Adipose tissue (tissue), 3 donors: ENCODE data around the gene CTXN1. TPM values are rescaled to one million over a fixed set of nuclear protein-coding genes. Genes with fewer than 3 reads are reported as not detected.
"Not testable (repeated sequence)": the region's sequence is repeated elsewhere in the genome, so short reads cannot be mapped to it uniquely, and the experiment has no call there.

Source experiments
- H3K27ac ChIP-seq: one replicate; pipeline ENCODE4 v1.5.1; 2013; ENCODE audit warnings: low read depth, low read length
- WGBS, 3 donors: extraction: QIAGEN DNeasy Blood & Tissue Kit; methylation state at CpG; one replicate each; pipeline ENCODE4 v1.1.7; 2013; 5-methylcytosine and 5-hydroxymethylcytosine counted together
- polyA plus RNA-seq, 3 donors: library from polyadenylated mRNA; stranded (reverse); fragments of 200-250 nt; gene quantifications; one replicate each; pipeline ENCODE4 v1.2.3, GENCODE V29; 2013
- donor health status: healthy with polysubstance abuse.
- donor health status: Bipolar disorder and iron deficiency.
- donor health status: healthy.

The CTXN1 gene
- polyA plus RNA-seq, 3 donors, result 0.36 to 1.3 (median 0.86) TPM

DNA sequence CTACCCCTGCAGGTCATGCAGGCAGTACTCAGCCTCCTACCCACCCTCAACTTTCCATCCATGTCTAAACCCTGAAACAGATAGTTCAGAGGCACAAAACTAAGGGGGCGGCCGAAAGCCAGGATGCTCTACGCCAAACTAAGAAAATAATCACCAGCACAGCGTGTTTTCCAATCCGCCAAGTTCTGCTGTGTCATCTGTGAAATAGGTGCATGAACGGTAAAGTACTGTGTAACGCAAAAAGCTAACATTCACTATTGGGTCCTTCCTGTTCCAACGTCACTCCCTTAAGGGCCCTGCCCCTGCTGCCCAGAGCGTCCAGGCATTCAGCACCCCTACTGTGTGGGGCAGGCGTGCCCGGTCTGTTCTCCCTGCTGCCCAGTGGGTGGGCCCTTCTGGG is 29.8 kb upstream of the CTXN1 start:
- 78 to 90% (median 82%) methylated on average over 11 of the region's 11 CpGs for WGBS, 3 donors
- no peak overlapping the region for H3K27ac ChIP-seq

DNA sequence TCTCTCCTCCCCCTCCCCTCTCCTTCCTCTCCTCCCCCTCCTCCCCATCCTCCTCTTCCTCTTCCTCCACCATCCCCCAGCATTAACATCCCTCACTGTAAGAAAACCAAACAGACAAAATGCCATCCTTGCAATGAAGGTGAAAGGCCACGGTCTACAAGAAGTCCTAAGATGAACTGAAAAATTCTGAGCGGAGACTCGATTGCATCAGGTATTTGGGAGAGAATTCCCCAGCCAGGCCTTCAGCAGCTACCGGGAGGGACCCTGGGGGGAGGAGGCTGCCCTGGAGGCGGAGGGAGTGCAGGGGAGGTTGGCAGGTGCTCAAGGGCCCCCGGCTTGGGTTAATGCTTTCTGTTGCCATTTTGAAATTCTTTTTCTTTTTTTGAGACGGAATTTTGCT is 27.6 kb upstream of the CTXN1 start:
- H3K27ac ChIP-seq, result no peak overlapping the region
- WGBS, 3 donors, result 51 to 80% (median 60%) methylated on average over 7 of the region's 7 CpGs

DNA sequence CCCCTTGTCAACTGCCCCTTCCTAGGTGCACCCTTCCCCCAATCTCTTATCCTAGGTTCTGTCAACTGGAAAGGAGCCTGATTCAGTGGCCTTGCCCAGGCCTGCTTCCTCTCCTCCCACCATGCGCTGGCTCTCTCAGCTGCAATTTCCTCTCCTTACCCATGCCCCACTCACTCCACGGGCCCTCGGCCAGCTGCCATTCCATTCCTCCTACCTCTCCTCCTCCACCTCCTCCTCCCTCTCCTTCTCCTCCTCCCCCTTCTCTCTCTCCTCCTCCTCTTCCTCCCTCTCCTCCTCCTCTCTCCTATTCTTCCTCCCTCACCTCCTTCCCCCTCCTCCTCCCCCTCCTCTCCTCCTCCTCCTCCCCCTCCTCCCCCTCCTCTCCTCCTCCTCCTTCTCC is 27.1 kb upstream of the CTXN1 start:
- H3K27ac ChIP-seq, result no peak overlapping the region
- WGBS, 3 donors, result 6 to 34% (median 16%) methylated on average over 3 of the region's 3 CpGs

DNA sequence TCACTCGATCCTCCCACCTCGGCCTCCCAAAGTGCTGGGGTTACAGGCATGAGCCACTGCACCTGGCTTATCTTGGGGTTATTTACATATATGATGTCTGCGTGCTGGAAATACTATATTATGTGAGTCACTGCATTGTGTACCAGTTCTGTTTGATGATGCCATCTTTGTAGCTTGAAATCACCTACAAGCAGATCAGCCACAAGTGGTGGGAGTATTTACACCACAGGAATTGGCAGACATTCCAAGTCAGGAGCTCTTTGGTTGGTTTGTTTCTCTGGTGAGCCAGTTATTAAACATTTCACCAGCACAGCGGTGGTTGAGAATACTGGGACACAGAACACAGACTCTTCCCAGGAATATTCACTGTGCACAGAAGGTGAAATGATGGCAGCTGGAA is 22.0 kb upstream of the CTXN1 start:
- 87 to 95% (median 94%) methylated on average over 4 of the region's 4 CpGs for WGBS, 3 donors
- H3K27ac ChIP-seq, result no peak overlapping the region

DNA sequence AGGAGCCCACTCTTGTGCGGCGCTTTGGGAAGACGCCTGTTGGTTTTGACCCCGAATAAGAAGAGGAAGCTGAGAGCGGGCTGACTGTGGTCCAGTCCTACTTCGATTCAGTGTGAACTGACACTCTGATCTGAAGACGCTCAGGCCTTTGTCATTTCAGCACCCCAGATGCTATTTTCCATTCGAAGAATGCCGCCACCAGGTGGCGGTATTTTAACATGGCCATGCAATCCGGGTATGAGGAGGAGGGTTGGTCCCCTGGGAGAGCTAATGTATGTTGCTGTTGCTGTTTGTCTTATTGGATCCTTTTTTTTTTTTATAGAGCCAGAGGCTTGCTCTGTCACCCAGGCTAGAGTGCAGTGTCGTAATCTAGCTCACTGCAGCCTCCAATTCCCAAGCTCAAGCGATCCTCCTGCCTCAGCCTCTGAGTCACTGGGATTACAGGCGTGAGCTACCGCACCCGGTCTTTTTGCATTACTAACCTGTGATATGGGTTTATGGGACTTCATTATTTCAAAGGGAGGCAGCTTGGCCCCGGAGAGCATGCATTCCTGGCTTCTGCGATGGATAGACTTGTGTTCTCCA is 18.3 kb upstream of the CTXN1 start:
- WGBS, 3 donors, result 27 to 28% (median 28%) methylated on average over 18 of the region's 18 CpGs
- no peak overlapping the region for H3K27ac ChIP-seq

DNA sequence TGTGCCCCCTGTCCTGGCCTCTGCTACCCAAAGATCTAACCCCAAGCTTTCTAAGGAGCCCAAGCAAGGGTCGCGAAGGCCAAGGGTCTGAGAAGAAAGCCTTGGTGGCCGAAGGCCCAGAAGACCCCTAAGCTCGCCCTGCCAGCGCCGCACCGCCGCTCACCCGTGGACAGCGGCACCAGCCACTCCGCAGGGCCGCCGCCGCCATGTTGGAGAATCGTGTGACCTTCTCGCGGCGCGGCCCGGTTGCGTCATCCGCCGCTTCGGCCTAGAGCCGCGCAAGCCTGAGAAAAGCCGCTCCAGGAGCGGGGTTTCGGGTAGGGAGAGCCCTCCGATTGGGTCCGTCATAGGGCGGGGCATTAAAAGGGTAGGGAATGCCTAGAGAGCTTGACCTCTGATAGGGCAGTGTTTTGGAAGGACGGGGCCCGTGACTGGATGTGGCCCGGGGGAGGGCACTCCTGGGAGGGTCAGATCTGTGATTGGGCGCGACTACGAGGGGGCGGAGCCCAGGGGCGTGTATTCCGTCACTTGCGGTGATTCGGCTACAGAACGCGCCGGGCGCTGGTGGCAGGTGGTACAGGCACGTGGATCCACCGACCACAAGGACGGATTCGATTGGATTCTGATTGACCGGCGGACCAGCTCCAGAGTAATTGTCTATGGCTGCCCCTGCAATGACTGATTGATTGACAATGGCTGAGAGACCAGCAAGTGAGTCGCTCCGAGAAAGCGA is 17.7 kb upstream of the CTXN1 start, which contains the start of gene TIMM44:
Gene TIMM44, minus strand, starts transcription at position 223 of the 733 bp plus-strand sequence. Its CDS starts 15 bp downstream, at position 208.
- H3K27ac ChIP-seq, result peak within 1 kb of the TSS; percentile 68
- 0 to 1% (median 1%) methylated on average over 56 of the region's 56 CpGs for WGBS, 3 donors

DNA sequence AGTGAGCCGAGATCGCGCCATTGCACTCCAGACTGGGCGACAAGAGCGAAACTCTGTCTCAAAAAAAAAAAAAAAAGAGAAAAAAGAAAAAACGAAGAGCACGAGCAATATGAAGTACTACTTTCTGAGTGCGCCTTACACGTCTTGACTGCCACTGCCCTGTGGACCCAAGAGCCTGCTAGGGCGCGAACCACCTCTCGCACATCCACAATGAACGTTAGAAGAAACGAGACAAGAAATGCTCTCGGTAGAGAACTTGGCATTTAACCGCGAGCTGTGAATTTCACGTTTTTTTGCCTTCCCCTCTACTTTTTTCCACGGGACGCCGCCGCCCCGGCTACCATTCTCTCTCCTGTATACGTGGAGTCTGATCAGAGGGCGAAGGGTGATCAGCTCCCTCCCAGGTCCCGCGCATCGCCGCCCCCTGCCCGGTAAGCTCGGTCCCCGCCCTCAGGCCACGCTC is 17.1 kb upstream of the CTXN1 start:
- peak overlapping the region; percentile 68 for H3K27ac ChIP-seq
- WGBS, 3 donors, result 3 to 6% (median 6%) methylated on average over 31 to 33 of the region's 33 CpGs

DNA sequence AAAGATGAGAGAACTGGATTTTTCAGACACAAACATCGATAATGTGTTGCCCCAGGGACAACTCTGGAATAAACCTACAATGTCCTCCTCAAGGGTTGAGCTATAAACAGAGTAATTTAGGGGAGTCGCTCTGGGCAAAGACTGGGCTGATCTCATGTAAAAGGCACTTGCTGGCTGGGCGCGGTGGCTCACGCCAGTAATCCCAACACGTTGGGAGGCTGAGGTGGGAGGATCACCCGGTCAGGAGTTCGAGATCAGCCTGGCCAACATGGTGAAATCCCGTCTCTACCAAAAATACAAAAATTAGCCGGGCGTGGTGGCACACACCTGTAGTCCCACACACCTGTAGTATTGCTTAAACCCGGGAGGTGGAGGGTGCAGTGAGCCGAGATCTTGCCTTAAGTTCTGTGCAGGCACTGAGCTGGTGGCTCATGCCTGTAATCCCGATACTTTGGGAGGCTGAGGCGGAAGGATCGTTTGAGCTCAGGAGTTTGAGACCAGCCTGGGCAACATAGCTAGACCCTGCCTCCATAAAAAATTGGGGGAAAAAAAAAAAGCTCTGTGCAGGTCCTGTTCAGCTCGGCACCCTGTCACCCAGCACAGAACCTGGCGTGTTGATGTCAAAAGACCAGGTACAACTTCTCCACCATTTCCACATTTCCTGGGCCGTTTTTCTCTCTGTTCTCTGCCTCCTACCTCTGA is 16.1 kb upstream of the CTXN1 start:
- 85 to 92% (median 85%) methylated on average over 19 of the region's 19 CpGs for WGBS, 3 donors
- no peak overlapping the region for H3K27ac ChIP-seq

DNA sequence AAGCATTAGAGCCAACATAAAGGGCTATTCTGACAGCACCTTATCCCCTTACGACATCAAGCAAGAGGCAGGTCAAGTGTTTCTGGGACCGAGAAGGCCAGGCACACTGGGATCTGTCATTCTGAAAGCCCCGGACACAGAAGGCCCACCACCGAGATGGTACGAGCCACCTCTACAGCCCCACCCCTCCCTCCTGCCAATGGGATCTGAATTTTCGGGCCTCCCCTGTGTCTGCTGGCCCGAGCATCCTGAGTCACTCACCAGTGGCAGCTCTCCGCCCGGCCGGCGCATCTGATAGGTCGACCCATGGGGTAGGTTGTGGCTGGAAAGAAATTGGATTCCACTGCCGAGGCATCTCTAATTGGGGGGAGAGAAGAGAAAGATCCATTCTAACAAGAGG is 14.9 kb upstream of the CTXN1 start:
- WGBS, 3 donors, result 92 to 95% (median 94%) methylated on average over 13 of the region's 13 CpGs
- H3K27ac ChIP-seq, result no peak overlapping the region

DNA sequence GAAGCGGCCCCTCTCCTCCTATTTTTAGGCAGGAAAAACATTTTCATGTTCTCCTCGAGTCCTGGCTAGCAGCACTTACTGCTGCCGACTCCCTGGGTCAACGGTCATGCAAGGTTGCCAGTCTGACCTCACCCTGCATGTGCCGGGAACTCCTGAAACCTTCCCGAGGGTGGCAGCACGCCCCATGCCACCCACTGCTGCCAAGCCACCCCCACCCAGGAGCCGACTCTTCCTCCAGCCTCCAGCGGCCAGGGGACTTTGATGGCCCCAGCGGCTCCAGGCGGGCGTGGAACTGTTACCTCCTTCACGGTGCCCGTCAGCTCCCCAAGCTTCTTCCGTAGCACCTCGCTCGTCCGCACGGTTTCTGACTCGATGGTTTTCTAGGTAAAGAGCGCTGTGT is 8.8 kb upstream of the CTXN1 start:
- WGBS, 3 donors, result 89 to 94% (median 90%) methylated on average over 21 of the region's 21 CpGs
- H3K27ac ChIP-seq, result no peak overlapping the region

DNA sequence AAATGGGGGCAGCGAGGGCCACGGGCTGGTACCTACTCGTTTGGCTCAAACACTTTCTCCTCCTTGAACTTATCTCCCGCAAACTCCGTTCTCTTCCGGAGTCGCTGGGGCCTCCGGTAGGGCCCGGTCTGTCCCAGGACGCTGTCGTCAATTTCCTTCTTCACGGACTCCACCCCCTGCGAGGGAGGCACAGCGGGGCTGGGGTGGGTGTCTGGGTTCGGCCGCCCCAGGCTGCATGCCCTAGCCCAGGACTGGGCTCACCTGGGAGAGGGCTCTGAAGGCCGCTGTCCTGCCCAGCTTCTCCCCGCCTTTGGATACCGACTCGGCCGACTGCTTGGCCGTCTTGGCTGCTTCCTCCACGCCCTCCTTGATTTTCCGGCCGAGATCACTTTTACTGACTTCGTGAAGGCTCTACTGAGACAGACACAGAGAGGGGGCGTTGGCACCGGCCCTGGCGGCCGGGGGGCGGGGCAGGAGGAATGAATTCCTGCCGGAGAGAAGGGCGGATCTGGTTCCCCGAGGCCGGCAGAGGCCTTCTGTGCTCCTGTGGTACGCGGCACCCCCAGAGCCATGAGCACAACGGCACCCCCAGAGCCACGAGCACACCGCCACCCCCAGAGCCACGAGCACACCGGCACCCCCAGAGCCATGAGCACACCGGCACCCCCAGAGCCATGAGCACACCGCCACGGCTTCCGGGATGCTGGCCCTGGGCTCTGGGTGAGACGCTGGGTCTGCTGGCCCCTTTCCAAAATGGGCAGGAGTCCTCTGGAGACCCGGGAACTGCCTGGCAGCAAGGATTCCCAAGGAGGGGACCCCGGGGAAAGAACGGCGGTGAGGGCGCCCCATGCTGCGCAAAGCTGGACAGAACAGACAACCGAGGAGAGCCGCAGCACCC is 8.1 kb upstream of the CTXN1 start:
- no peak overlapping the region for H3K27ac ChIP-seq
- WGBS, 3 donors, result 88 to 92% (median 92%) methylated on average over 54 to 55 of the region's 55 CpGs

DNA sequence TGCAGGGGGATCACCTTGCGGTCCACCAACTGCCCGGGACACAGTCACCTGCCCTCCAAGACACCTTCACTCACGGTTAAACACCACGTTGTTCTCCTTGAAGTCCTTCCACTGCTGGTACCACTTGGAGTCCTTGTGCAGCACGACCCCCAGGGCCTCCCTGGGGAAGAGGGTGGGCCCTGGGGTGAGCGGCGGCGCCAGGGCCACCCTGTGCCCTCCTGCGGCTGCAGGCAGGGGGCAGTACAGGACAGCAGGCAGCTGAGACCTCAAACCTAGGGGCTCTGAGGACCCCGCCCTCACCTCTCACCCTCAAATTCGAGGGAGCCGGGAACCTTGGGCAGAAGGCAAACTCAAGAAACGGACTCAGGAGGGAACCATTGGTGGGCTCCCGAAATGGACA is 7.5 kb upstream of the CTXN1 start:
- H3K27ac ChIP-seq, result no peak overlapping the region
- 81 to 92% (median 89%) methylated on average over 14 of the region's 14 CpGs for WGBS, 3 donors

DNA sequence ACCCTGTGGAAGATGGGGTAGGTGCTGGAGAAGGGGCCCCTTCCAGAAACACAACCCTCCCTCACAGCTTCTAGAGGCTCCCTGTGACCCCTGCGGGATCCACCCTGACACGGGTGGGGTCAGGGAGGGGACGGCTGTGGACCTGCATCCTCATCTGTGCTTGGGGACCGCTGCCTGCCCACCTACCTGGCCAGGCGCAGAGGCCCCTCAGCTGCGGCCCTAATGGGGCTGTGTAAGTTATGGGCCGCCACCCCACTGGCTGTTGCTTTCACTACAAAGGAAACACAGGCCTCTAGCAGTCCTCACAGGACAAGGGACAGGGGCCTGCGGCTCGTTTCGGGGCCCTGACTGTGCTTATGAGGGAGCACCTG is 7.0 kb upstream of the CTXN1 start:
- 93 to 95% (median 94%) methylated on average over 10 of the region's 10 CpGs for WGBS, 3 donors

DNA sequence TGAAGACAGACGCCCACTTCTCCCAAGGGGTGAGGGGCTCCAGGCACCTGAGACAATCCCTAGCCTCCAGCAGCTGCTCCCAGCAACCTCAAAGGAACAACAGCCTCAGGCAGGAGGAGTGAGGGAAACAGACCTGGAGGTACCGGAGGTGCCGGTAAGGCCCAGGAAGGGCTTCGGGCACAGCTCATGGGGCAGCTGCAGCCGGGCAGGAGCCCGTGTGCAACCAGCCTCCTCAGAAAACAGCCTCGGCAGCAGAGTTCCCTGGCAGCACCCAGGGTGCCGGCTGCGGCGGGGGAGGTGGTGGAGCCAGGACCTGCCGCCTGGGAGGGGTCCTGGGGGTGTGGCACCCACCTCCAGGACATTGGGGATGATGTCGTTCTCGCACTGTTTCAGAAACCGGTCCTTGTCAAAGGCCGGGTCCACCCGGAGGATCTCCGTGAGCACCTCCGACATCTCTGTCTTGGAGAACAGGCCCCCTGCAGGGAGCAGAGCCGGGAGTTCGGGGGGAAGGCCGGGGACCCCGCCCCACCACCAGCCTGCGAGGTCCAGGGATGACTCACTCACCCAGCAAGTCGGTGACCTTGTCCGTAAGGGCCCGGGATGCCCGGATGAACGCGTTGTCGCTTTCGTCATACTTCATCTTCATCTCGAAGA is 6.5 kb upstream of the CTXN1 start:
- 91 to 92% (median 92%) methylated on average over 31 to 32 of the region's 32 CpGs for WGBS, 3 donors
- H3K27ac ChIP-seq, result no peak overlapping the region

More for the DNA sequence above, 7.0 kb upstream of the CTXN1 start:
- H3K27ac ChIP-seq, result no peak overlapping the region

DNA sequence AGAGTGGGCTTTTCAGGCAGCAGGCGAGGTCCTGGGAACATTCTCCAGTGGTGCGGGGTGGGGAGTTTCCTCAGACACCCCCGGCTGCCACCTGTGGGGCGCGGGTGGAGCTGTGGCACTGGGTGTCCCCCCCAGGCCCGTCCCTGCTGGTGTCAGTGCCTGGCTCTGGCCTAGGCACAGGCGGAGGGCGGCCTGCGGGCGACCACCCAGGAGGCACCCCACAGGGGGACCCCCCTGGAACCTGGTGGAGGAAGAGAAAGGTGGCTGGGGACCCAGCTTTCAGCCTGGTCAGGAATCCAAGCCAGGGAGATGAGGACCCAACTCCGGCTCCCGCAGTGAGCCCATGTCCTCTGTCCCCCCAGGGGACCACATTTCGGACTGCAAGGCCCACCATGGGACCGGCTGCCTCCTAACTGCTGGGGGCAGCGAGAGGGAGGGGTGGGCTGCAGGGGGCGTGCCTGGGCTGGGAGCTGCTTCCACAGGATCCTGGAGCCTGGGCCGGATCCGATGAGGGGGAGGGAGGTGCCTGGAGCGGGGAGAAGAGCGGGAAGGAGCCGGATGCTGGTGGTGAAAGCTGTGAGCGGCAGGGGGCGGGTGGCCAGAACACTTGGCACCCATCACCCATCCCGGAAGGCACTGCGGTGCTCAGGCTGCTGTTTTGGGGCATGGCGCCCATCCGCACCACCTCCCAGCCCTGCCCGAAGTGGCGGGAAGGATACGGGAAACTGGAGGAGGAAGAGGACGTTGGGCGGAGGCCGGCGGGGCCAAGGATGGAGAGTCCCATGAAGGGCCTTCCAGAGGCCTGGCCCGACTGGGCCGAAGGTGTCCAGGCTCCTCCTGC is 5.5 kb upstream of the CTXN1 start:
- WGBS, 3 donors, result 89 to 91% (median 90%) methylated on average over 30 to 36 of the region's 36 CpGs
- no peak overlapping the region for H3K27ac ChIP-seq

DNA sequence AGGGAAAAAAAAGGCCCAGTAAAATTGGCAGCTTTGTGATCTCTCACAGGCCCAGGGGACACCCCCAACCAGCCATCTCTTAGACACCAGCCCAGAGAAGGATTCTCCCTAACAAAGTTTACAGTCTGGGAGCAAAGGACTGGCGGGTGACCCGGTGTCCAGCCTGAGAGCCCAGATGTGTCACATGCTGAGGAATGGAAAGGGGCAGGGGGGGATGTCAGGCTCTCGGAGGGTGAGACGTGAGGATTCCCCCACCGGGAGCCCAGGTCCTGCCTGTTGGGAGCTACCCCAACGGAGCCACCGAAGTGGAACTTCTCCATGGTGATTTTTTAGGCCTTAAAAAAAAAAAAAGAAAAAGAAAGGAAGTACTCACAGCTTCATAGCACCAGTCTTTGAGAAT is 4.8 kb upstream of the CTXN1 start:
- WGBS, 3 donors, result 83 to 87% (median 84%) methylated on average over 7 of the region's 7 CpGs
- no peak overlapping the region for H3K27ac ChIP-seq

DNA sequence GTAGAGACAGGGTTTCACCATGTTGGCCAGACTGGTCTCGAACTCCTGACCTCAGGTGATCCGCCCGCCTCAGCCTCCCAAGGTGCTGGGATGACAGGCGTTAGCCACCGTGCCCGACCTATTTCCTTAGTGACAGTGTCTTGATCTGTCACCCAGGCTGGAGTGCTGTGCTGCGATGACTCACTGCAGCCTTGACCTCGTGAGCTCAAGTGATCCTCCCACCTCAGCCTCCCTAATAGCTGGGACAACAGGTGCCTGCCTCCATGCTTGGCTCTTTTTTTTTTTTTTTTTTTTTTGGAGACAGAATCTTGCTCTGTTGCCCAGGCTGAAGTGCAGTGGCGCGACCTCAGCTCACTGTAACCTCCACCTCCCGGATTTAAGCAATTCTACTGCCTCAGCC is 4.1 kb upstream of the CTXN1 start:
- H3K27ac ChIP-seq, result not testable (repeated sequence)
- 81 to 91% (median 88%) methylated on average over 8 to 11 of the region's 11 CpGs for whole genome bisulfite sequencing, 3 donors
